K562 (cell line): Measurements from ENCODE around the gene HOXB3. TPM values are rescaled to one million over a fixed set of nuclear protein-coding genes. Genes with fewer than 3 reads are reported as not detected.

ENCODE experiments used
- ATF6 ChIP-seq: sonication (generic); formaldehyde crosslinking; IDR thresholded peaks from 2 replicates; pipeline ENCODE4 v1.4.0; 2020; ENCODE audit warnings: mild to moderate bottlenecking, missing genetic modification reagents
- EP300 ChIP-seq: IDR thresholded peaks from 2 replicates; pipeline ENCODE4 v1.6.1; 2012; ENCODE audit warnings: low read length, improper control_type of control experiment
- HDAC8 ChIP-seq: fragments of 450-650 bp; IDR thresholded peaks from 2 replicates; pipeline ENCODE4 v1.6.1; 2016; ENCODE audit warnings: mild to moderate bottlenecking, missing genetic modification characterization, moderate library complexity, missing compliant biosample characterization
- KDM1A ChIP-seq, 2 experiments: fragments of 450-650 bp; IDR thresholded peaks; 2 replicates each; pipeline ENCODE4 v1.6.1; 2016; ENCODE audit warnings: mild to moderate bottlenecking in 2 of 2
- KDM4B ChIP-seq, 2 experiments: fragments of 450-650 bp in 1 of 2; sonication (generic) in 1 of 2; IDR thresholded peaks; 2 replicates each; pipeline ENCODE4 v1.6.1; 2016 to 2017; ENCODE audit warnings: borderline replicate concordance in 2 of 2, antibody characterized with exemption in 1 of 2, low read depth in 1 of 2, mild to moderate bottlenecking in 1 of 2
- LEF1 ChIP-seq: fragments of 450-650 bp; IDR thresholded peaks from 2 replicates; pipeline ENCODE4 v1.6.1; 2016; ENCODE audit warnings: mild to moderate bottlenecking
- MBD1 ChIP-seq: fragments of 250-450 bp; sonication (Bioruptor Pico); IDR thresholded peaks from 2 replicates; pipeline ENCODE4 v1.8.0; 2022; ENCODE audit warnings: inconsistent platforms
- MLLT1 ChIP-seq, 2 experiments: fragments of 450-650 bp; IDR thresholded peaks; 2 replicates each; pipeline ENCODE4 v1.6.1; 2016
- PHB ChIP-seq: fragments of 250-450 bp; sonication (Bioruptor Pico); IDR thresholded peaks from 2 replicates; pipeline ENCODE4 v1.5.0; 2021
- POLR2B ChIP-seq: fragments of 450-650 bp; IDR thresholded peaks from 2 replicates; pipeline ENCODE4 v1.6.1; 2018; ENCODE audit warnings: low read depth; ENCODE audit not compliant: partially characterized antibody
- POLR2H ChIP-seq: IDR thresholded peaks from 2 replicates; pipeline ENCODE4 v1.6.1; 2016; ENCODE audit warnings: missing genetic modification characterization, low read depth, mild to moderate bottlenecking, control low read depth, missing compliant biosample characterization, moderate library complexity
- RBFOX2 ChIP-seq: fragments of 200-400 bp; formaldehyde crosslinking; IDR thresholded peaks from 2 replicates; pipeline ENCODE4 v1.6.1; 2017; ENCODE audit warnings: low read depth, mild to moderate bottlenecking, low read length, moderate library complexity
- RNF2 ChIP-seq: sonication (generic); IDR thresholded peaks from 2 replicates; pipeline ENCODE4 v1.6.1; 2016
- SMAD3 ChIP-seq: fragments of 450-650 bp; formaldehyde crosslinking; conservative IDR thresholded peaks from 2 replicates; pipeline ENCODE4 v1.4.0; 2020; ENCODE audit warnings: mild to moderate bottlenecking
- TAF1 ChIP-seq: IDR thresholded peaks from 2 replicates; pipeline ENCODE4 v1.6.1; 2011; ENCODE audit warnings: mild to moderate bottlenecking, low read length, moderate library complexity; ENCODE audit not compliant: insufficient read depth, control insufficient read depth, severe bottlenecking; ENCODE audit errors: extremely low read depth
- TARDBP ChIP-seq: fragments of 450-650 bp; IDR thresholded peaks from 2 replicates; pipeline ENCODE4 v1.6.1; 2016
- TBL1XR1 ChIP-seq, 2 experiments: IDR thresholded peaks; 2 replicates each; pipeline ENCODE4 v1.6.1; 2012; ENCODE audit warnings: improper control_type of control experiment in 2 of 2, low read length in 2 of 2, mild to moderate bottlenecking in 1 of 2
- TRIM24 ChIP-seq, 2 experiments: fragments of 450-650 bp; IDR thresholded peaks; 2 replicates each; pipeline ENCODE4 v1.6.1; 2016
- ZNF146 ChIP-seq: IDR thresholded peaks from one replicate; pipeline ENCODE4 v1.6.1; 2018; ENCODE audit warnings: missing compliant biosample characterization; ENCODE audit not compliant: unreplicated experiment
- ZNF766 ChIP-seq: fragments of 200-800 bp; sonication (Bioruptor generic); conservative IDR thresholded peaks from 2 replicates; pipeline ENCODE4 v1.6.1; 2016; ENCODE audit warnings: missing genetic modification characterization, missing compliant biosample characterization
- polyA plus RNA-seq, 8 experiments: library from polyadenylated mRNA; depleted of rRNA in 4 of 8; stranded (reverse) in 5 of 8; unstranded in 3 of 8; fragments of >200 nt; fragmentation: Nextera tagmentation in 2 of 8; fragmentation: Illumina TruSeq in 1 of 8; extraction: Ambion mirVana in 2 of 8; extraction: Trizol in 1 of 8; gene quantifications; 2 replicates each; pipeline versions ENCODE4 v1.2.1 to v1.2.3, GENCODE V29; 2011 to 2014; ENCODE audit warnings: inconsistent platforms in 1 of 8, missing spikeins in 1 of 8
- total RNA-seq, 7 experiments: library from RNA; depleted of rRNA in 6 of 7; stranded (reverse); fragments of >200 nt in 6 of 7; fragmentation: Illumina TruSeq in 2 of 7; extraction: Trizol in 2 of 7; gene quantifications; 2 replicates each; pipeline versions ENCODE4 v1.2.1 to v1.2.3, GENCODE V29; 2011 to 2021; ENCODE audit warnings: low replicate concordance in 1 of 7

HOXB3 gene
- total and polyA plus RNA-seq, 9 of the 15 experiments (the other 6 are each of a cell fraction or from before 2014, with no cell fraction given): 2.4 to 41.3 (median 20.2) TPM

- TF ChIP-seq RNF2 (peak; percentile 64), ATF6 (CRISPR knock-in tag) (peak; percentile 49; the same call in 1 of the 2 replicates), KDM1A (IDR thresholded peaks at IDR 0.05) (peak; percentile 46 to 48; a peak in 2 of 4 replicates), SMAD3 (peak; percentile 47; the same call in 1 of the 2 replicates), TBL1XR1 (IDR thresholded peaks at IDR 0.05; ENCODE audit: low read length in 2 of 2) (peak; percentile 63 to 65; a peak in 2 of 4 replicates), MLLT1 (IDR thresholded peaks at IDR 0.05) (peak; percentile 85 to 91), POLR2B (peak; percentile 78), KDM4B (IDR thresholded peaks at IDR 0.05; ENCODE audit: borderline replicate concordance in 2 of 2, low read depth in 1 of 2) (no peak), EP300 (peak; percentile 82), ZNF146 (no peak), PHB (CRISPR knock-in tag) (no peak), TAF1 (peak; percentile 89), TRIM24 (IDR thresholded peaks at IDR 0.05) (peak; percentile 10 to 24; a peak in 1 of 4 replicates), TARDBP (no peak), MBD1 (CRISPR knock-in tag) (no peak), POLR2H (tag) (peak; percentile 39; the same call in 1 of the 2 replicates), ZNF766 (CRISPR knock-in tag) (peak; percentile 68), HDAC8 (tag) (peak; percentile 54; the same call in 1 of the 2 replicates), RBFOX2 (peak; percentile 69), LEF1 (peak; percentile 80)
Measured at GRCh38 chr17:48630925-48631692, 41.1 kb upstream of the HOXB3 start (continued).
